Fibroblast of skin of left biceps (primary cell): ENCODE results near the gene PEX11G.
A peak's percentile ranks its signal among the peaks of the same experiment; 100 is the strongest.
"Not testable (repeated sequence)": the region's sequence is repeated elsewhere in the genome, so short reads cannot be mapped to it uniquely, and the experiment has no call there.

Source experiments
- DNase-seq, 2 experiments: peaks; one replicate each; pipeline ENCODE4 v3.0.0-alpha.2; 2013; ENCODE audit warnings: low read depth in 2 of 2

The PEX11G gene

GRCh38 chr19:7467009-7467989 lies 21.5 kb downstream of the PEX11G start:
- DNase-seq = no peak

GRCh38 chr19:7463575-7463974 lies 25.3 kb downstream of the PEX11G start:
- no peak for DNase-seq

DNA sequence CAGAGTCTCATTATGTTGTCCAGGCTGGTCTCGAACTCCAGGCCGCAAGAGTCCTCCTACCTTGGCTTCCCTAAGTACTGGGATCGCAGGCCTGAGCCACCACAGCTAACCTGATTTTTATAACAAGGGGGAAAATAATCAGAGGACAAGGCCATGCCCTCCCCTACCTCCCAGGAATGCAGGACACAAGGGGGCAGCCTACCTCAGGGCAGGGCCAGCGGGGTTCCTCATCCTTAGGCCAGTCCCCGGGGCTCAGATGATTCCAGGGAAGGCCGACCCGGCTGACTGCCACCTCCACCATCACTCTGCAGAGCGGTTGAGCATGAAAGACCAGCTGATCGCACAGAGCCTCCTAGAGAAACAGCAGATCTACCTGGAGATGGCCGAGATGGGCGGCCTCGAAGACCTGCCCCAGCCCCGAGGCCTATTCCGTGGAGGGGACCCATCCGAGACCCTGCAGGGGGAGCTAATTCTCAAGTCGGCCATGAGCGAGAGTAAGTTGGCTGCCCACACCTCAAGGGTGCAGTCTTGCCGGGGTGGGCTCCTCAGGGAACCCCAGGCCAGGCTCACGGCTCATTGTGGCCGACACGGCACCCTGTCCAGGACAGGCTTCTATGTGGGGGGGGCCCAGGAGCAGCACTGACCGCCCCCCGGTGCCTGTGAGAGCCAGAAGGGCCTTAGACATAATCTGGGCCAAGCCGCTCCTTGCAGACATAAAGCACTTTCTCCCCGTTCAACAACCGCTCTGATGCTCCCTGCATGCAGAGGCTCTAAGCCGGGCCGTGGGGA lies 26.8 kb downstream of the PEX11G start:
- no peak for DNase-seq

- no peak for DNase-seq
Measured at GRCh38 chr19:7460562-7460966, 28.3 kb downstream of the PEX11G start.

GRCh38 chr19:7459773-7460172 lies 29.1 kb downstream of the PEX11G start:
- no peak for DNase-seq

GRCh38 chr19:7458675-7459074 lies 30.2 kb downstream of the PEX11G start:
- no peak for DNase-seq

DNA sequence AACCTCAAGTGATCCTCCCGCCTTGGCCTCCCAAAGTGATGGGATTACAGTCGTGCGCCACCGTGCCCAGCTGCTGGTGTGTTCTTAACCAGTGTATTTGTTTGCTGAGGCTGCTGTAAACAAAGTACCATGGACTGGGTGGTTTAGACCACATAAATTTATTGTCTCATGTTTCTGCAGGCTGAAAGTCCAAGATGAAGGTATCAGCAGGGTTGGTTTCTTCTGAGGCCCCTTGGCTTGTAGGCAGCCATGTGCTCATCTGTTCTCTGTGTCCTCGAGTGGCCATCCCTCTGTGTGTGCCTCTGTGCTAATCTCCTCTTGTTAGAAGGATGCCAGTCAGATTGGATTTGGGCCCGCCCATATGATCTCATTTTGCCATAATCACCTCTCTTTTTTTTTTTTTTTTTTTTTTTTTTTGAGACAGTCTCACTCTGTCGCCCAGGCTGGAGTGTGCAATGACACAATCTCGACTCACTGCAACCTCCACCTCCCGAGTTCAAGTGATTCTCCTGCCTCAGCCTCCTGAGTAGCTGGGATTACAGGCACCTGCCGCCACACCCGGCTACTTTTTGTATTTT lies 31.8 kb downstream of the PEX11G start:
- no peak for DNase-seq

- no peak for DNase-seq
Measured at GRCh38 chr19:7455600-7456296, 33.1 kb downstream of the PEX11G start.

DNA sequence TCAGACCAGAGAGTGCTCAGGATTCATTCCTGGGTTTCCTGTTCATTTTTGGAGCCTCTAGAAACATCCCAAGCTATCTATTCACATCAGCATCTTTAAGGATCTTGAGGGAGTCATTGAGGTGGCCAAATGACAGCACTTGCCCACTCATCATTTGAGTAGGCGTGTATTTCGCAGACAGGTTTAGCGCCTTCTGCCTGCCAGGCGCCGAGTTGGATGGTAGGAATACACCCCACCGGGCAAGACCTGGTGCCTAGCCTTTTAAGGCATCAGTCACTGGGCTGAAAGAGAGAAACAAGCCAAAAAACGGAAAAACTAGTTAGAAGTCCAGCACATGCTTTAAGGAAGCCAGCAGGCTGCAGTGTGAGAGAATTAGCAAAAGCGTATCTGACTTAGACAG lies 33.8 kb downstream of the PEX11G start:
- DNase-seq = no peak

DNA sequence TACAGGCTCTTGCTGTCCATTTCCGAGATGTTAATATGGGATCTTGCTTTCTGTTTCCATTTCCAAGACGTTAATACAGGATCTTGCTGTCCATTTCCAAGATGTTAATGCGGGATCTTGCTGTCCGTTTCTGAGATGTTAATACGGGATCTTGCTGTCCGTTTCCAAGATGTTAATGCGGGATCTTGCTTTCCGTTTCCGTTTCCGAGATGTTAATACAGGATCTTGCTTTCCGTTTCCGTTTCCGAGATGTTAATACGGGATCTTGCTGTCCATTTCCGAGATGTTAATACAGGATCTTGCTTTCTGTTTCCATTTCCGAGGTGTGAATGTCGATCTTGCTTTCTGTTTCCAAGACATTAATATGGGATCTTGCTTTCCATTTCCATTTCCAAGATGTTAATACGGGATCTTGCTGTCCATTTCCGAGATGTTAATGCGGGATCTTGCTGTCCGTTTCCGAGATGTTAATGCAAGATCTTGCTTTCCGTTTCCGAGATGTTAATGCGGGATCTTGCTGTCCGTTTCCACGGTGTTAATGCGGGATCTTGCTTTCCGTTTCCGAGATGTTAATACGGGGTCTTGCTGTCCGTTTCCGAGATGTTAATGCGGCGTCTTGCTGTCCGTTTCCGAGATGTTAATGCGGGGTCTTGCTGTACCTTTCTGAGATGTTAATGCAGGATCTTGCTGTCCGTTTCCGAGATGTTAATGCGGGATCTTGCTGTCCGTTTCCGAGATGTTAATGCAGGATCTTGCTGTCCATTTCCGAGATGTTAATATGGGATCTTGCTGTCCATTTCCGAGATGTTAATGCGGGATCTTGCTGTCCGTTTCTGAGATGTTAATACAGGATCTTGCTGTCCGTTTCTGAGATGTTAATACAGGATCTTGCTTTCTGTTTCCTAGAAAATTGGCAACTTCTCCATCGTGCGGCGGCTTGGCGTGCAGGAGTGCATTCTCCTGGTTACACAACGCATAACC lies 38.3 kb downstream of the PEX11G start:
- DNase-seq = peak in 1 of 2 experiments; percentile 17

- not testable (repeated sequence) for DNase-seq
Measured at GRCh38 chr19:7449391-7450070, 39.3 kb downstream of the PEX11G start.

DNA sequence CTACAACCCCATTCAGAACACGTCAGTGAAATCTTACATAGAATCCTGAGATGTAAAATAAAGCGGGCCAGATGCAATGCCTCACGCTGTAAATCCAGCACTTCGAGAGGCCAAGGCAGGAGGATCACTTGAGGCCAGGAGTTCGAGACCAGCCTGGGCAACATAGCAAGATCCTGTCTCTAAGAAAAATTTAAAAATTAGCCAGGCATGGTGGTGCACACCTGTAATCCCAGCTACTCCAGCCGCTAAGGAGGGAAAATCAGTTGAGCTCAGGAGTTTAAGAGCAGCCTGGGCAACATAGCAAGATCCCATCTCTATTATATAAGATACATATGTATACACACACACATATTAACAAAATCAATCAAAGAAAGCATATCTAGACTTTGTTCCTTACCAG lies 41.2 kb downstream of the PEX11G start:
- no peak for DNase-seq

DNA sequence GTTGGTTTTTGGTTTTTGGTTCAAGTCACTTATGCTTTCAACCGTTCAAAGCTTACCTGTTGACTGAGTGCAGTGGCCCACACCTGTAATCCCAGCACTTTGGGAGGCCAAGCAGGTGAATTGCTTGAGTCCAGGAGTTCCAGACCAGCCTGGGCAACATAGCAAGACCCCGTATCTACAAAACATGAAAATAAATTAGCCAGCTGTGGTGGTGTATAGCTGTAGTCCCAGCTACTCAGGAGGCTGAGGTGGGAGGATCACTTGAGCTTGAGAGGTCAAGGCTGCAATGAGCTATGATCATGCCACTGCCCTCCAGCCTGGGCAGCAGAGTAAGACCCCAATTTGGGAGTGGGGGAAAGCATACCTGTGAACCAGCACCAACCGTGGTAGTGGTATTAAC lies 43.7 kb downstream of the PEX11G start:
- DNase-seq = no peak

GRCh38 chr19:7444042-7444441 lies 44.8 kb downstream of the PEX11G start:
- DNase-seq = no peak

DNA sequence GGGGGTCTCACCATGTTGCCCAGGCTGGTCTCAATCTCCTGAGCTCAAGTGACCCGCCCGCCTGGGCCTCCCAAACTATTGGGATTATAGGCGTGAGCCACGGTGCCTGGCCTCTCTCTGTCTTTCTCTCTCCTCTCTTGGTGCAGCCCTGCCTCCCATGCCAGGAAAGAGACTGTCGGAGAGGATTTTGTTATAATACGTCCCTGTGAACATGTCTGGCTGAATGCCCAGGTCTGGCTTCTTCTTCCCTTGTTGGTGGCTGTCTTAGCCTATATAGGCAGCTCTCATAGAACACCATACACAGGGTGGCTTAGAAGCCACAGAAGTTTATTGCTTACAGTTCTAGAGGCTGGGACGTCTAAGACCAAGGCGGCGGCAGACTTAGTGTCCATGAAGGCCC lies 46.4 kb downstream of the PEX11G start:
- DNase-seq = no peak

- DNase-seq = no peak
Measured at GRCh38 chr19:7441468-7442146, 47.2 kb downstream of the PEX11G start.

GRCh38 chr19:7440188-7440975 lies 48.5 kb downstream of the PEX11G start:
- no peak for DNase-seq

DNA sequence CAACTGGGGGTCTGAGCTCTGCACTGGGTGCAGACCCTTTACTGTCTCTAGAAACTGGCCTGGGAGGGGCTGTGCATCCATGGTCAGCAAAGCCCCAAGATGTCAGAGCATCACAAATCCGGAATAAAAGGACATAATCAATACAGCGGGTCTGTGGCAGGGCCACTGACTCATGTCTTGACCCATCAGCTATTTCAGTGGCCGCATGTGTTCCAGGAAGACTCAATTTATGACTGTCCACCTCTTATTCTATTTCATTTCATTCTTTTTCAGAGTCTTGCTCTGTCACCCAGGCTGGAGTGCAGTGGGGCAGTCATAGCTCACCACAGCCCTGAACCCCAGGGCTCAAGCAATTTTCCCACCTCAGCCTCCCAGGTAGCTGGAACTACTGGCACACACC lies 53.2 kb downstream of the PEX11G start:
- no peak for DNase-seq

GRCh38 chr19:7434391-7434790 lies 54.4 kb downstream of the PEX11G start:
- no peak for DNase-seq
